ENCODE data around the gene PPP2R2D. TPM values are rescaled to one million over a fixed set of nuclear protein-coding genes. Genes with fewer than 3 reads are reported as not detected.

PPP2R2D gene
- total RNA-seq, 6 experiments from 2014 or later = 10.9 to 16.6 (median 14.3) TPM

DNA sequence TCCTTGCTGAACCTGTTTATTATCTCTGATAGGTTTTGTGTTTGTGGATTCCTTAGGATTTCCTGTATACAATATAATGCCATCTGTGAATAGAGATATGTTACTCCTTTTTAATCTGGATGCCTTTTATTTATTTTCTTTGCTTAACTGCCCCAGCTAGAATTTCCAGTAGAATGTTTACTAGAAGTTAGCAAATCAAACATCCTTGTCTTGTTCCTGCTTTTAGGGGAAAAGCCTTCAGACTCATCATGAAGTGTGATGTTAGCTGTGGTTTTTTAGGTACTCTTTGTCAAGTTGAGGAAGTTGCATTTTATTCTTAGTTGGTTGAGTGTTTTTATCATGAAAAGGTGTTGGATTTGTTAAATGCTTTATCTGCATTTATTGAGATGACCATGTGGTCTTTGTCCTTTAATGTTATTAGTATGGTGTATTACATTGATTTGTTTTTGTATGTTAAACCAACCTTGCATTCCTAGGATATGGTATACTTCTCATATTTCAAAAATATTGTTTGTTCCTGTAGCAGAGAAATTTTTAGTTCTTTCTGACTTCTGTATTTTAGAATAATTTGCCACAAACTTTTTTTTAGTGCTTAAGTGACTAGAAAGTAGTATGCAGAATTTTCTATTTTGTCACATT lies 24.3 kb downstream of the PPP2R2D start:
- no peaks in the 10 kb centered on the region for H3K36me3 ChIP-seq
- intact Hi-C loops (cut with DNase I) = no loop called here
- no peak overlapping the region for H3K27ac ChIP-seq
- H3K27me3 ChIP-seq = no peaks in the 10 kb centered on the region
- TF ChIP-seq CTCF (IDR thresholded peaks at IDR 0.05) = no peak
- ATAC-seq (no peak), DNase-seq (no peak)
- no peaks in the 10 kb centered on the region for H3K9me3 ChIP-seq
- peaks cover 0 to 3% (median 0%) of the 10 kb centered on the region in 4 donors for H3K4me1 ChIP-seq
- H3K4me3 ChIP-seq = no peak overlapping the region

GRCh38 chr10:131925716-131926115 lies 24.9 kb downstream of the PPP2R2D start:
- Histone ChIP-seq H3K4me1 (peaks cover 0 to 3% (median 0%) of the 10 kb centered on the region in 4 donors), H3K4me3 (no peak overlapping the region), H3K27me3 (no peaks in the 10 kb centered on the region), H3K9me3 (no peaks in the 10 kb centered on the region), H3K27ac (no peak overlapping the region), H3K36me3 (no peaks in the 10 kb centered on the region)
- intact Hi-C loops (cut with DNase I) = no loop called here
- 96% methylated on average over 4 of the region's 9 CpGs for WGBS (ENCODE audit: insufficient coverage, low coverage, low lambda C conversion rate, missing lambda C conversion rate)
- TF ChIP-seq POLR2A (IDR thresholded peaks at IDR 0.05) = no peak
- no peak for TF ChIP-seq CTCF (IDR thresholded peaks at IDR 0.05)
- ATAC-seq (no peak), DNase-seq (peak in 1 of 3 donors; percentile 22)

DNA sequence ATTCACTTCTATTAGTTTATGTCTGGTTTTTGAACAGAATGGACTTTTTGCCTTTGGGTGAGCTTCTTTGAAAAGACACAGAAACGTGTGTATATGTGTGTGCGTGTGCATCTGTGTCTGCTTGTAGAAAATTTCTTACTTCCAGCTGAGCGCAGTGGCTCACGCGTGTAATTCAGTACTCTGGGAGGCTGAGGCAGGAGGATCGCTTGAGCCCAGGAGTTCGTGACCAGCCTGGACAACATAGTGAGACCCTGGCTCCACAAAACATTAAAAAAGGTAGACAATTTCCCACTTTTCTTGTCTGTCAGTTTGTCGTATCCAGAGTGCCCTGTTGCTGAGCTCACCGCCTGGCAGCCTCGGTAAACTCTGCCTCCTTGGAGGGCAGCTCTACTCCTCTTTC lies 25.4 kb downstream of the PPP2R2D start:
- DNase-seq (peak in 1 of 3 donors; percentile 15), ATAC-seq (no peak)
- Histone ChIP-seq H3K27me3 (no peaks in the 10 kb centered on the region), H3K27ac (no peak overlapping the region), H3K9me3 (no peaks in the 10 kb centered on the region), H3K4me3 (no peak overlapping the region), H3K4me1 (peaks cover 0 to 3% (median 0%) of the 10 kb centered on the region in 4 donors), H3K36me3 (no peaks in the 10 kb centered on the region)
- TF ChIP-seq POLR2A (IDR thresholded peaks at IDR 0.05) (no peak), CTCF (IDR thresholded peaks at IDR 0.05) (no peak)
- WGBS (ENCODE audit: insufficient coverage, low coverage, low lambda C conversion rate, missing lambda C conversion rate) = 90% methylated on average over 8 of the region's 10 CpGs
- intact Hi-C loops (cut with DNase I) = no loop called here

DNA sequence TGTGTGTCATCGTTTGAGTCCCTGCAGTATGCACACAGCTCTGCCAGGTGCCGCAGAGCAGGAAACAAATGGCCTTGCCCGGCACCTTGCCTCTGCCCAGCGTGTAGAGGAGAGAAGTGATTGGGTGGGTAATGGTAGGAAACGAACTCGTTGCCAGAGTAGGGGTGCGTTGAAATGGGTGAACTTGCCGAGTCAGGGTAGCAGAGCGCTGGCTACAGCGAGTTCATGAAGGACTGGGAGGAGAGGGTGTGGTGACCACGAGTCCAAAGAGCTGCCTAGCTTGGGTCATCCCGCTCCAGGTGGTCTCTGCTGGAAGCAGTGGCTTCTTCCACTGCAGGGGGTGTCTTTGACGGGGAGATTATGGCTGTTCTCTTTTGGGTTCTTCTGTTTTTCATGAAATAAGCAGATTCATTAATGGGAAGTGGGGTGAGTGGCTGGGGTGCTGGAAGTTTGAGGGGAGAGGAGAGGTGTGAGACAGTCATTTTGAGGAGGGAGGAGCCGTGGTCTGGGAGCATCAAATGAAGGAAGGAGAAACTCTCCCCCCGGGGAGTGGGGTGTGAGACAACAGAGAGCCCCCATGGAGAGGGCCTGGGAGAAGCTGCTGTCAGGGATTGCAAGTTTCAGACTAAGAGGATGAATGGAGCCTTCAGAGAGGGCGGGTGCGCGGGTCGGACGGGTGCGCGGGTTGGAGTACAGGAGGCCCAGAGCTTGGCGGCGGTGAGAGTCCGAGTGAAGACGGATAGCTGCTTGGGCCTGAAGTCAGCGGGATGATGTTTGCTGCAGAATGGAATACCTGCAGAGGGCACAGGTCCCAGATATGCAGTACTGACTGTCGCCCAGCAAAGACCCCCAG lies 26.2 kb downstream of the PPP2R2D start:
- no peak for ATAC-seq
- Histone ChIP-seq H3K4me3 (no peak overlapping the region), H3K36me3 (no peaks in the 10 kb centered on the region), H3K27ac (no peak overlapping the region), H3K4me1 (peaks cover 0 to 3% (median 0%) of the 10 kb centered on the region in 4 donors), H3K27me3 (no peaks in the 10 kb centered on the region), H3K9me3 (no peaks in the 10 kb centered on the region)
- 93% methylated on average over 16 of the region's 28 CpGs for WGBS (ENCODE audit: insufficient coverage, low coverage, low lambda C conversion rate, missing lambda C conversion rate)
- intact Hi-C loops (cut with DNase I) = no loop called here
- TF ChIP-seq POLR2A (IDR thresholded peaks at IDR 0.05) (no peak), CTCF (IDR thresholded peaks at IDR 0.05) (no peak)
- peak in 1 of 3 donors; percentile 34 for DNase-seq

Measured in right lobe of liver (tissue), 6 donors.